Measurements from ENCODE around the gene KDM4C. TPM values are rescaled to one million over a fixed set of nuclear protein-coding genes. Genes with fewer than 3 reads are reported as not detected.

Gene KDM4C
- total RNA-seq, 1 donor from 2014 or later = 16.5 TPM

GRCh38 chr9:6938873-6939272, 181.1 kb downstream of the KDM4C start:
- no peak for TF ChIP-seq CTCF (conservative IDR thresholded peaks at IDR 0.05; ENCODE audit: low read depth, low read length)
- DNase-seq (ENCODE audit: low read depth) = no peak
- H3K4me3 ChIP-seq (ENCODE audit: low read depth, low read length) = no peak overlapping the region

GRCh38 chr9:6941501-6941900, 183.7 kb downstream of the KDM4C start:
- no peak overlapping the region for H3K4me3 ChIP-seq (ENCODE audit: low read depth, low read length)
- TF ChIP-seq CTCF (conservative IDR thresholded peaks at IDR 0.05; ENCODE audit: low read depth, low read length) = no peak
- no peak for DNase-seq (ENCODE audit: low read depth)

GRCh38 chr9:6942406-6942805, 184.6 kb downstream of the KDM4C start:
- no peak for TF ChIP-seq CTCF (conservative IDR thresholded peaks at IDR 0.05; ENCODE audit: low read depth, low read length)
- H3K4me3 ChIP-seq (ENCODE audit: low read depth, low read length) = no peak overlapping the region
- DNase-seq (ENCODE audit: low read depth) = no peak

GRCh38 chr9:6943293-6943692, 185.5 kb downstream of the KDM4C start:
- DNase-seq (ENCODE audit: low read depth) = no peak
- TF ChIP-seq CTCF (conservative IDR thresholded peaks at IDR 0.05; ENCODE audit: low read depth, low read length) = no peak
- no peak overlapping the region for H3K4me3 ChIP-seq (ENCODE audit: low read depth, low read length)

GRCh38 chr9:6944093-6944551, 186.3 kb downstream of the KDM4C start:
- H3K4me3 ChIP-seq (ENCODE audit: low read depth, low read length) = no peak overlapping the region
- DNase-seq (ENCODE audit: low read depth) = no peak
- no peak for TF ChIP-seq CTCF (conservative IDR thresholded peaks at IDR 0.05; ENCODE audit: low read depth, low read length)

- TF ChIP-seq CTCF (conservative IDR thresholded peaks at IDR 0.05; ENCODE audit: low read depth, low read length) = no peak
- no peak overlapping the region for H3K4me3 ChIP-seq (ENCODE audit: low read depth, low read length)
- no peak for DNase-seq (ENCODE audit: low read depth)
Measured at GRCh38 chr9:6944896-6945295, 187.1 kb downstream of the KDM4C start.

GRCh38 chr9:6945816-6946215, 188.0 kb downstream of the KDM4C start:
- DNase-seq (ENCODE audit: low read depth) = no peak
- no peak for TF ChIP-seq CTCF (conservative IDR thresholded peaks at IDR 0.05; ENCODE audit: low read depth, low read length)
- H3K4me3 ChIP-seq (ENCODE audit: low read depth, low read length) = no peak overlapping the region
